Stomach (tissue), 9 donors: ENCODE measurements around the gene CRTAC1. TPM values are rescaled to one million over a fixed set of nuclear protein-coding genes. Genes with fewer than 3 reads are reported as not detected.

Source experiments
- DNase-seq, 2 donors: peaks; one replicate each; pipeline versions ENCODE4 v3.0.0 to v3.0.0-alpha.2; 2013 to 2019
- H3K27ac ChIP-seq, 5 donors: fragments of 200-600 bp in 4 of 5; sonication (generic) in 4 of 5; one replicate each; pipeline ENCODE4 v1.5.1; 2013 to 2019; ENCODE audit warnings: mild to moderate bottlenecking in 1 of 5, moderate library complexity in 1 of 5
- H3K27me3 ChIP-seq, 3 donors: fragments of 200-600 bp; sonication (generic); one replicate each; pipeline ENCODE4 v1.5.1; 2017 to 2019; ENCODE audit warnings: mixed run types in 1 of 3
- H3K36me3 ChIP-seq, 4 donors: fragments of 200-600 bp; sonication (generic); 1 replicate in 3 of 4; 2 replicates in 1 of 4; pipeline ENCODE4 v1.5.1; 2016 to 2019
- H3K4me1 ChIP-seq, 4 donors: fragments of 200-600 bp; sonication (generic); one replicate each; pipeline ENCODE4 v1.5.1; 2016 to 2019
- H3K4me3 ChIP-seq, 4 donors: fragments of 200-600 bp; sonication (generic) in 3 of 4; one replicate each; pipeline ENCODE4 v1.5.1; 2016 to 2019; ENCODE audit warnings: mild to moderate bottlenecking in 1 of 4
- H3K9me3 ChIP-seq, 4 donors: fragments of 200-600 bp; sonication (generic); one replicate each; pipeline ENCODE4 v1.5.1; 2016 to 2019
- EP300 ChIP-seq: sonication (generic); formaldehyde crosslinking; IDR thresholded peaks from one replicate; pipeline ENCODE4 v1.6.1; 2017; ENCODE audit warnings: antibody characterized with exemption
- POLR2A ChIP-seq, 4 donors: fragments of 450-650 bp; IDR thresholded peaks; one replicate each; pipeline ENCODE4 v1.6.1; 2016; ENCODE audit warnings: antibody characterized with exemption in 4 of 4, control low read depth in 2 of 4, mild to moderate bottlenecking in 1 of 4, moderate library complexity in 1 of 4
- POLR2AphosphoS5 ChIP-seq, 3 donors: sonication (generic); formaldehyde crosslinking; IDR thresholded peaks; one replicate each; pipeline ENCODE4 v1.6.1; 2016; ENCODE audit warnings: antibody characterized with exemption in 3 of 3
- WGBS, 5 donors: extraction: QIAGEN DNeasy Blood & Tissue Kit in 3 of 5; methylation state at CpG; one replicate each; pipeline versions ENCODE4 v1.1.5 to v1.1.7; 2013 to 2018; 5-methylcytosine and 5-hydroxymethylcytosine counted together
- intact Hi-C: fragments of 100-400 bp; cut with DNase I; formaldehyde crosslinking; loops from one replicate; pipeline ENCODE4 v1.15.1; 2023; ENCODE audit warnings: low total_unique reads
- polyA plus RNA-seq, 3 donors: library from polyadenylated mRNA; stranded (reverse); fragments of 200-250 nt; gene quantifications; one replicate each; pipeline ENCODE4 v1.2.3, GENCODE V29; 2013
- total RNA-seq, 5 donors: library from RNA; depleted of rRNA; stranded (reverse); fragments of >200 nt; gene quantifications; one replicate each; pipeline versions ENCODE4 v1.1.0 to v1.2.3, GENCODE V29; 2014 to 2016
- TF ChIP-seq, protein P1 (sequence below), 7 experiments: fragments of 450-650 bp in 4 of 7; fragments of 200-600 bp in 3 of 7; sonication (generic) in 3 of 7; IDR thresholded peaks; one replicate each; pipeline ENCODE4 v1.5.1; 2016 to 2019; ENCODE audit warnings: antibody characterized with exemption in 7 of 7, control low read depth in 2 of 7, mild to moderate bottlenecking in 1 of 7
- donor health status: healthy with polysubstance abuse.
- donor health status: Bipolar disorder and iron deficiency.
- donor health status: healthy.

Gene CRTAC1
- total and polyA plus RNA-seq, 8 donors = 0.06 to 21.4 (median 0.77) TPM; not detected in 2

DNA sequence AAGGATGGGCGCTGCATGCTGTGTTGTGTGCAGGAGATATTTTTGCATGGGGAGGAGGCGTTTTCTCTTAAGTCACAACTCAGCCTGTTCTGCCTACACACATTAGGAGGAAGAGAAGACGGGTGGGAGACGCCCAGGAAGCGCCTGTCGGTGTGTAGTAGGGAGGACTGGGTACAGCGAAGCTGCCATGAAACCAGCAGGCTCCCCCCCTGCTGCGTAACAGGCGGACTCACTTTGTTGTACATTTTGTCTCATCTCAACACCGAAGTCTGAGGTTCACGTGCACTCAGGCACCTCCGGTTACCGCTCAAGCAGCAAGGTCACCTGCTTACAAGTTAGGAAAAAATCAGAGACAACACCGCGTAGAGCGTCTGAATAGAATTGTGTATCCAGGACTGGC is 56.3 kb downstream of the CRTAC1 start:
- H3K9me3 ChIP-seq = peaks cover 0 to 7% (median 2%) of the 10 kb centered on the region in 4 donors
- H3K4me3 ChIP-seq = no peak overlapping the region
- H3K27me3 ChIP-seq = peaks cover 5 to 98% (median 28%) of the 10 kb centered on the region in 3 donors
- intact Hi-C loops = no loop called here
- no peaks in the 10 kb centered on the region for H3K36me3 ChIP-seq
- WGBS, 5 donors = 38 to 66% (median 56%) methylated on average over 16 of the region's 16 CpGs
- no peak for TF ChIP-seq EP300
- no peak for TF ChIP-seq POLR2A (IDR thresholded peaks at IDR 0.05)
- TF ChIP-seq, protein P1, sequence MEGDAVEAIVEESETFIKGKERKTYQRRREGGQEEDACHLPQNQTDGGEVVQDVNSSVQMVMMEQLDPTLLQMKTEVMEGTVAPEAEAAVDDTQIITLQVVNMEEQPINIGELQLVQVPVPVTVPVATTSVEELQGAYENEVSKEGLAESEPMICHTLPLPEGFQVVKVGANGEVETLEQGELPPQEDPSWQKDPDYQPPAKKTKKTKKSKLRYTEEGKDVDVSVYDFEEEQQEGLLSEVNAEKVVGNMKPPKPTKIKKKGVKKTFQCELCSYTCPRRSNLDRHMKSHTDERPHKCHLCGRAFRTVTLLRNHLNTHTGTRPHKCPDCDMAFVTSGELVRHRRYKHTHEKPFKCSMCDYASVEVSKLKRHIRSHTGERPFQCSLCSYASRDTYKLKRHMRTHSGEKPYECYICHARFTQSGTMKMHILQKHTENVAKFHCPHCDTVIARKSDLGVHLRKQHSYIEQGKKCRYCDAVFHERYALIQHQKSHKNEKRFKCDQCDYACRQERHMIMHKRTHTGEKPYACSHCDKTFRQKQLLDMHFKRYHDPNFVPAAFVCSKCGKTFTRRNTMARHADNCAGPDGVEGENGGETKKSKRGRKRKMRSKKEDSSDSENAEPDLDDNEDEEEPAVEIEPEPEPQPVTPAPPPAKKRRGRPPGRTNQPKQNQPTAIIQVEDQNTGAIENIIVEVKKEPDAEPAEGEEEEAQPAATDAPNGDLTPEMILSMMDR (IDR thresholded peaks at IDR 0.05) = no peak
- no peak for TF ChIP-seq POLR2AphosphoS5 (IDR thresholded peaks at IDR 0.05)
- peaks cover 0 to 10% (median 0%) of the 10 kb centered on the region in 4 donors for H3K4me1 ChIP-seq
- DNase-seq = no peak
- no peak overlapping the region for H3K27ac ChIP-seq

DNA sequence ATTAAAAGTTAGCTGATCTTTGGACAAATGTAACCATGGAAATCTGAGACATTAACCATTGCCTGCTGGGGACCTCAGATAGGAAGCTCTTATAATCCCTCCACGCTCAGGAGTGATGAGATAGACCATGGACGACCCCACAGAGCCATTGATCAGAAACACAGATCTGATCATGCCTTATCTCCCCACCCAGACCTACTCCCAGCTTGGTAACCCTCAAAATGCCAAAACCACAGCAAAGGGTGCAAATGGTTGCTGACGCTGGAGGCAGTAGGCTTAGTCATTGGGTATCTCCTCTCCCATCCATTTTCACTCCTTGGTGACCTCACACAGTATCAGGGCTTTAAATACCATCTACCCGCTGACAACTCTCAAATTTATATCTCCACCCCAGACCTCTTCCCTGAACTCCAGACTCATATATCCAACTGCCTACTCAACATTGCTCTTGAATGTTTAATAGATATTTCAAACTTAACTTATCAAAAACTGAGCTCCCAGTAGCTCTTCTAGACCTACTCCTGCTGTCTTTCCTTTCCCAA is 60.8 kb downstream of the CRTAC1 start:
- intact Hi-C loops = no loop called here
- no peak overlapping the region for H3K27ac ChIP-seq
- TF ChIP-seq EP300 (no peak), POLR2AphosphoS5 (IDR thresholded peaks at IDR 0.05) (no peak), POLR2A (IDR thresholded peaks at IDR 0.05) (no peak)
- TF ChIP-seq, protein P1 (IDR thresholded peaks at IDR 0.05) = no peak
- H3K36me3 ChIP-seq = no peaks in the 10 kb centered on the region
- WGBS, 5 donors = 57 to 64% (median 61%) methylated on average over 4 of the region's 4 CpGs
- no peak for DNase-seq
- peaks cover 0 to 2% (median 0%) of the 10 kb centered on the region in 4 donors for H3K4me1 ChIP-seq
- H3K4me3 ChIP-seq = no peak overlapping the region
- peaks cover 0 to 7% (median 0%) of the 10 kb centered on the region in 4 donors for H3K9me3 ChIP-seq
- H3K27me3 ChIP-seq = peaks cover 0 to 88% (median 18%) of the 10 kb centered on the region in 3 donors

DNA sequence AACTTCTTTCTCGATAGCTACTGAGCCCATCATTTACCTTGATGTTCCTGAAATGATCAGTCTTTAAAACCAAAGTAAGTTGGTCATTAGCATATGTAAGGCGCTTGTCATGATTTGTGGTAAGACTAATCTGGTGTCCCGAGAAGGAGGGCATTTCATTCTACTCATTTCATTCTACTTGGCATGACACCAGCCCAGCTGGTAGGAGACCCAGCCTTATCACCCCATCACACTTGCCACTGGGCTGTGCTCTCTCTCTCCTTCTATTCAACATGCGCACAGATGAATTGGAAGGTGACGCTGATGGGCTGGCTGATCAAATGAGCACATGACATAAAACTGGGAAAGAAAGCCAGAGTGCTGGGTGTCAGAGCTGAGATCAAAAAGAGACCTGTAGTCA is 65.7 kb downstream of the CRTAC1 start:
- Histone ChIP-seq H3K36me3 (no peaks in the 10 kb centered on the region), H3K27me3 (peaks cover 0 to 77% (median 11%) of the 10 kb centered on the region in 3 donors), H3K9me3 (no peaks in the 10 kb centered on the region), H3K4me1 (no peaks in the 10 kb centered on the region), H3K27ac (no peak overlapping the region), H3K4me3 (no peak overlapping the region)
- DNase-seq = no peak
- TF ChIP-seq EP300 (no peak), POLR2A (IDR thresholded peaks at IDR 0.05) (no peak), POLR2AphosphoS5 (IDR thresholded peaks at IDR 0.05) (no peak)
- TF ChIP-seq, protein P1 (IDR thresholded peaks at IDR 0.05) = no peak
- intact Hi-C loops = no loop called here
- 72 to 79% (median 76%) methylated on average over 5 of the region's 5 CpGs for WGBS, 5 donors

GRCh38 chr10:97961945-97962344 is 68.5 kb downstream of the CRTAC1 start:
- intact Hi-C loops = no loop called here
- Histone ChIP-seq H3K9me3 (no peaks in the 10 kb centered on the region), H3K4me1 (no peaks in the 10 kb centered on the region), H3K27me3 (peaks cover 0 to 75% (median 7%) of the 10 kb centered on the region in 3 donors), H3K36me3 (no peaks in the 10 kb centered on the region), H3K4me3 (no peak overlapping the region), H3K27ac (no peak overlapping the region)
- TF ChIP-seq POLR2A (IDR thresholded peaks at IDR 0.05) (no peak), EP300 (no peak), POLR2AphosphoS5 (IDR thresholded peaks at IDR 0.05) (no peak)
- TF ChIP-seq, protein P1 (IDR thresholded peaks at IDR 0.05) = no peak
- 46 to 63% (median 51%) methylated on average over 7 of the region's 7 CpGs for WGBS, 5 donors
- peak; percentile 1 to 31 for DNase-seq
